ENCODE data around the gene TARP.
"Not testable (repeated sequence)": the region's sequence is repeated elsewhere in the genome, so short reads cannot be mapped to it uniquely, and the experiment has no call there.

The TARP gene

GRCh38 chr7:38274927-38275620 is 1.6 kb upstream of the TARP start:
- DNase-seq: no peak
- Histone ChIP-seq H3K79me1 (ENCODE audit: low read length) (no peaks in the 10 kb centered on the region), H4K12ac (ENCODE audit: low read depth, low read length) (no peak overlapping the region), H3K27ac (ENCODE audit: low read depth, low read length) (no peak overlapping the region), H3K79me2 (ENCODE audit: control insufficient read depth, insufficient read depth, low read length, poor library complexity) (no peaks in the 10 kb centered on the region), H3K18ac (ENCODE audit: low read length) (no peak overlapping the region), H2BK120ac (ENCODE audit: insufficient read depth, low read length, poor library complexity) (no peak overlapping the region), H3K4me1 (ENCODE audit: control insufficient read depth in 1 of 2, insufficient read depth in 2 of 2, low read length in 2 of 2) (no peaks in the 10 kb centered on the region), H4K91ac (ENCODE audit: low read depth, low read length) (no peak overlapping the region), H3K4me3 (ENCODE audit: low read depth, low read length) (no peak overlapping the region), H3K36me3 (ENCODE audit: control insufficient read depth in 1 of 2, insufficient read depth in 2 of 2, low read length in 2 of 2) (no peaks in the 10 kb centered on the region), H3K9ac (ENCODE audit: low read length) (no peak overlapping the region), H2BK12ac (ENCODE audit: low read length) (no peak overlapping the region), H3K4ac (ENCODE audit: low read depth, low read length) (no peak overlapping the region), H3K27me3 (ENCODE audit: insufficient read depth, low read length) (no peaks in the 10 kb centered on the region), H2AFZ (ENCODE audit: insufficient read depth, low read length, poor library complexity) (no peak overlapping the region), H3K14ac (ENCODE audit: low read length) (no peak overlapping the region), H4K8ac (ENCODE audit: low read depth, low read length) (no peak overlapping the region), H3K9me3 (ENCODE audit: insufficient read depth, low read depth, low read length) (no peaks in the 10 kb centered on the region), H3K23ac (ENCODE audit: low read length) (no peak overlapping the region), H3K4me2 (ENCODE audit: low read length) (no peak overlapping the region), H2BK5ac (ENCODE audit: low read depth, low read length, poor library complexity) (no peak overlapping the region), H2AK5ac (ENCODE audit: low read length) (no peak overlapping the region)
- WGBS (ENCODE audit: extremely low coverage, insufficient coverage, insufficient read length): no CpG with 5 or more reads among the region's 3 CpGs

GRCh38 chr7:38274486-38274885 is 1.1 kb upstream of the TARP start:
- Histone ChIP-seq H3K27ac (ENCODE audit: low read depth, low read length) (no peak overlapping the region), H2AK5ac (ENCODE audit: low read length) (no peak overlapping the region), H3K18ac (ENCODE audit: low read length) (no peak overlapping the region), H3K79me2 (ENCODE audit: control insufficient read depth, insufficient read depth, low read length, poor library complexity) (no peaks in the 10 kb centered on the region), H4K8ac (ENCODE audit: low read depth, low read length) (no peak overlapping the region), H3K9me3 (ENCODE audit: insufficient read depth, low read depth, low read length) (no peaks in the 10 kb centered on the region), H3K27me3 (ENCODE audit: insufficient read depth, low read length) (no peaks in the 10 kb centered on the region), H2BK120ac (ENCODE audit: insufficient read depth, low read length, poor library complexity) (no peak overlapping the region), H3K4me2 (ENCODE audit: low read length) (no peak overlapping the region), H2AFZ (ENCODE audit: insufficient read depth, low read length, poor library complexity) (no peak overlapping the region), H3K4me1 (ENCODE audit: control insufficient read depth in 1 of 2, insufficient read depth in 2 of 2, low read length in 2 of 2) (no peaks in the 10 kb centered on the region), H3K4ac (ENCODE audit: low read depth, low read length) (no peak overlapping the region), H2BK12ac (ENCODE audit: low read length) (no peak overlapping the region), H3K36me3 (ENCODE audit: control insufficient read depth in 1 of 2, insufficient read depth in 2 of 2, low read length in 2 of 2) (no peaks in the 10 kb centered on the region), H3K23ac (ENCODE audit: low read length) (no peak overlapping the region), H2BK5ac (ENCODE audit: low read depth, low read length, poor library complexity) (no peak overlapping the region), H4K12ac (ENCODE audit: low read depth, low read length) (no peak overlapping the region), H3K79me1 (ENCODE audit: low read length) (no peaks in the 10 kb centered on the region), H4K91ac (ENCODE audit: low read depth, low read length) (no peak overlapping the region), H3K4me3 (ENCODE audit: low read depth, low read length) (no peak overlapping the region), H3K14ac (ENCODE audit: low read length) (no peak overlapping the region), H3K9ac (ENCODE audit: low read length) (no peak overlapping the region)
- peak; percentile 48 to 86 for DNase-seq
- no CpG with 5 or more reads among the region's 4 CpGs for WGBS (ENCODE audit: extremely low coverage, insufficient coverage, insufficient read length)

- DNase-seq; H3K79me1 ChIP-seq (ENCODE audit: low read length); H2AFZ ChIP-seq (ENCODE audit: insufficient read depth, low read length, poor library complexity); H3K23ac ChIP-seq (ENCODE audit: low read length); H3K4me3 ChIP-seq (ENCODE audit: low read depth, low read length); H3K9ac ChIP-seq (ENCODE audit: low read length); H3K27me3 ChIP-seq (ENCODE audit: insufficient read depth, low read length); H2BK12ac ChIP-seq (ENCODE audit: low read length); H4K8ac ChIP-seq (ENCODE audit: low read depth, low read length); H3K14ac ChIP-seq (ENCODE audit: low read length); H3K36me3 ChIP-seq (ENCODE audit: control insufficient read depth in 1 of 2, insufficient read depth in 2 of 2, low read length in 2 of 2); H4K12ac ChIP-seq (ENCODE audit: low read depth, low read length); H3K18ac ChIP-seq (ENCODE audit: low read length); H3K4me1 ChIP-seq (ENCODE audit: control insufficient read depth in 1 of 2, insufficient read depth in 2 of 2, low read length in 2 of 2); H3K4me2 ChIP-seq (ENCODE audit: low read length); H3K79me2 ChIP-seq (ENCODE audit: control insufficient read depth, insufficient read depth, low read length, poor library complexity); H2BK120ac ChIP-seq (ENCODE audit: insufficient read depth, low read length, poor library complexity); H3K4ac ChIP-seq (ENCODE audit: low read depth, low read length); H3K9me3 ChIP-seq (ENCODE audit: insufficient read depth, low read depth, low read length); H2AK5ac ChIP-seq (ENCODE audit: low read length); H2BK5ac ChIP-seq (ENCODE audit: low read depth, low read length, poor library complexity); H3K27ac ChIP-seq (ENCODE audit: low read depth, low read length); H4K91ac ChIP-seq (ENCODE audit: low read depth, low read length): not testable (repeated sequence)
- whole genome bisulfite sequencing (ENCODE audit: extremely low coverage, insufficient coverage, insufficient read length): no CpG with 5 or more reads among the region's 2 CpGs
Observed at GRCh38 chr7:38270405-38270804, 3.0 kb downstream of the TARP start.

GRCh38 chr7:38269704-38270346 is 3.6 kb downstream of the TARP start:
- not testable (repeated sequence) for H3K9ac ChIP-seq (ENCODE audit: low read length); H3K14ac ChIP-seq (ENCODE audit: low read length); H4K8ac ChIP-seq (ENCODE audit: low read depth, low read length); H3K27me3 ChIP-seq (ENCODE audit: insufficient read depth, low read length); H3K4me2 ChIP-seq (ENCODE audit: low read length); H3K23ac ChIP-seq (ENCODE audit: low read length); H3K79me2 ChIP-seq (ENCODE audit: control insufficient read depth, insufficient read depth, low read length, poor library complexity); H2BK5ac ChIP-seq (ENCODE audit: low read depth, low read length, poor library complexity); DNase-seq; H3K79me1 ChIP-seq (ENCODE audit: low read length); H2BK120ac ChIP-seq (ENCODE audit: insufficient read depth, low read length, poor library complexity); H3K4me1 ChIP-seq (ENCODE audit: control insufficient read depth in 1 of 2, insufficient read depth in 2 of 2, low read length in 2 of 2); H2AK5ac ChIP-seq (ENCODE audit: low read length); H3K18ac ChIP-seq (ENCODE audit: low read length); H3K36me3 ChIP-seq (ENCODE audit: control insufficient read depth in 1 of 2, insufficient read depth in 2 of 2, low read length in 2 of 2); H3K4ac ChIP-seq (ENCODE audit: low read depth, low read length); H3K4me3 ChIP-seq (ENCODE audit: low read depth, low read length); H4K91ac ChIP-seq (ENCODE audit: low read depth, low read length); H2AFZ ChIP-seq (ENCODE audit: insufficient read depth, low read length, poor library complexity); H4K12ac ChIP-seq (ENCODE audit: low read depth, low read length); H2BK12ac ChIP-seq (ENCODE audit: low read length); H3K27ac ChIP-seq (ENCODE audit: low read depth, low read length); H3K9me3 ChIP-seq (ENCODE audit: insufficient read depth, low read depth, low read length)
- no CpG with 5 or more reads among the region's 4 CpGs for WGBS (ENCODE audit: extremely low coverage, insufficient coverage, insufficient read length)
